GM21529 (cell line): ENCODE results near the gene GRB14.

Experiments
- ATAC-seq: cut with Tn5 transposase; IDR thresholded peaks from one replicate; pipeline ENCODE4 v1.9.1; 2021; ENCODE audit not compliant: unreplicated experiment

GRB14 gene

GRCh38 chr2:164617466-164617865 is 3.8 kb downstream of the GRB14 start:
- no peak for ATAC-seq

GRCh38 chr2:164613321-164613982 is 7.8 kb downstream of the GRB14 start:
- no peak for ATAC-seq

- no peak for ATAC-seq
Observed at GRCh38 chr2:164609790-164610189, 11.5 kb downstream of the GRB14 start.

GRCh38 chr2:164606557-164606956 is 14.7 kb downstream of the GRB14 start:
- ATAC-seq = no peak

- no peak for ATAC-seq
Observed at GRCh38 chr2:164605295-164605694, 16.0 kb downstream of the GRB14 start.

- ATAC-seq = no peak
Observed at GRCh38 chr2:164600763-164601162, 20.5 kb downstream of the GRB14 start.

- peak; percentile 99 for ATAC-seq
Observed at GRCh38 chr2:164599954-164600589, 21.2 kb downstream of the GRB14 start.

- no peak for ATAC-seq
Observed at GRCh38 chr2:164597983-164598382, 23.3 kb downstream of the GRB14 start.

- ATAC-seq = no peak
Observed at GRCh38 chr2:164595031-164595430, 26.3 kb downstream of the GRB14 start.

- no peak for ATAC-seq
Observed at GRCh38 chr2:164593959-164594358, 27.3 kb downstream of the GRB14 start.

- ATAC-seq = no peak
Observed at GRCh38 chr2:164593541-164593940, 27.7 kb downstream of the GRB14 start.

GRCh38 chr2:164589522-164589921 is 31.8 kb downstream of the GRB14 start:
- no peak for ATAC-seq

- ATAC-seq = no peak
Observed at GRCh38 chr2:164581050-164581449, 40.2 kb downstream of the GRB14 start.

- no peak for ATAC-seq
Observed at GRCh38 chr2:164574931-164575330, 46.4 kb downstream of the GRB14 start.

GRCh38 chr2:164570475-164570874 is 50.8 kb downstream of the GRB14 start:
- ATAC-seq = no peak

- ATAC-seq = no peak
Observed at GRCh38 chr2:164569378-164569777, 51.9 kb downstream of the GRB14 start.

- no peak for ATAC-seq
Observed at GRCh38 chr2:164568317-164568716, 53.0 kb downstream of the GRB14 start.

- no peak for ATAC-seq
Observed at GRCh38 chr2:164567335-164567989, 53.8 kb downstream of the GRB14 start.

- no peak for ATAC-seq
Observed at GRCh38 chr2:164565359-164565758, 55.9 kb downstream of the GRB14 start.

GRCh38 chr2:164562666-164563065 is 58.6 kb downstream of the GRB14 start:
- ATAC-seq = no peak

- ATAC-seq = no peak
Observed at GRCh38 chr2:164561991-164562390, 59.3 kb downstream of the GRB14 start.

GRCh38 chr2:164561416-164561815 is 59.9 kb downstream of the GRB14 start:
- ATAC-seq = no peak
